K562 (cell line): ENCODE results near the gene TMEM229B. TPM values are rescaled to one million over a fixed set of nuclear protein-coding genes. Genes with fewer than 3 reads are reported as not detected.

Experiments
- E2F4 ChIP-seq: sonication (generic); formaldehyde crosslinking; IDR thresholded peaks from 2 replicates; pipeline ENCODE4 v1.8.0; 2022; ENCODE audit warnings: mild to moderate bottlenecking, low read depth, missing genetic modification reagents
- ETS1 ChIP-seq: conservative IDR thresholded peaks from 2 replicates; pipeline ENCODE4 v1.6.1; 2011; ENCODE audit warnings: low read depth, mild to moderate bottlenecking, low read length; ENCODE audit not compliant: control insufficient read depth
- HDAC3 ChIP-seq: fragments of 450-650 bp; IDR thresholded peaks from 2 replicates; pipeline ENCODE4 v1.6.1; 2018; ENCODE audit warnings: borderline replicate concordance, mild to moderate bottlenecking, moderate library complexity; ENCODE audit not compliant: partially characterized antibody
- IFI16 ChIP-seq: fragments of 250-450 bp; sonication (Bioruptor Pico); IDR thresholded peaks from 2 replicates; pipeline ENCODE4 v2.1.2; 2022; ENCODE audit warnings: mild to moderate bottlenecking, inconsistent platforms
- MBD2 ChIP-seq: sonication (generic); IDR thresholded peaks from 2 replicates; pipeline ENCODE4 v1.6.1; 2016; ENCODE audit warnings: low read depth, borderline replicate concordance
- RBM25 ChIP-seq: fragments of 200-400 bp; formaldehyde crosslinking; IDR thresholded peaks from 2 replicates; pipeline ENCODE4 v1.6.1; 2018; ENCODE audit warnings: low read length, low read depth, moderate library complexity; ENCODE audit not compliant: severe bottlenecking
- ZNF232 ChIP-seq: sonication (generic); formaldehyde crosslinking; IDR thresholded peaks from 2 replicates; pipeline ENCODE4 v1.8.0; 2022; ENCODE audit warnings: mild to moderate bottlenecking, missing genetic modification reagents
- ZSCAN29 ChIP-seq: fragments of 450-650 bp; IDR thresholded peaks from 2 replicates; pipeline ENCODE4 v1.6.1; 2017
- polyA plus RNA-seq, 8 experiments: library from polyadenylated mRNA; depleted of rRNA in 4 of 8; stranded (reverse) in 5 of 8; unstranded in 3 of 8; fragments of >200 nt; fragmentation: Nextera tagmentation in 2 of 8; fragmentation: Illumina TruSeq in 1 of 8; extraction: Ambion mirVana in 2 of 8; extraction: Trizol in 1 of 8; gene quantifications; 2 replicates each; pipeline versions ENCODE4 v1.2.1 to v1.2.3, GENCODE V29; 2011 to 2014; ENCODE audit warnings: inconsistent platforms in 1 of 8, missing spikeins in 1 of 8
- total RNA-seq, 7 experiments: library from RNA; depleted of rRNA in 6 of 7; stranded (reverse); fragments of >200 nt in 6 of 7; fragmentation: Illumina TruSeq in 2 of 7; extraction: Trizol in 2 of 7; gene quantifications; 2 replicates each; pipeline versions ENCODE4 v1.2.1 to v1.2.3, GENCODE V29; 2011 to 2021; ENCODE audit warnings: low replicate concordance in 1 of 7
- TF ChIP-seq, protein P1 (sequence below): fragments of 250-450 bp; sonication (Bioruptor Pico); IDR thresholded peaks from 2 replicates; pipeline ENCODE4 v1.5.0; 2021; ENCODE audit warnings: mild to moderate bottlenecking, moderate library complexity

The TMEM229B gene
- total and polyA plus RNA-seq, 9 of the 15 experiments (the other 6 are each of a cell fraction or from before 2014, with no cell fraction given): not detected

DNA sequence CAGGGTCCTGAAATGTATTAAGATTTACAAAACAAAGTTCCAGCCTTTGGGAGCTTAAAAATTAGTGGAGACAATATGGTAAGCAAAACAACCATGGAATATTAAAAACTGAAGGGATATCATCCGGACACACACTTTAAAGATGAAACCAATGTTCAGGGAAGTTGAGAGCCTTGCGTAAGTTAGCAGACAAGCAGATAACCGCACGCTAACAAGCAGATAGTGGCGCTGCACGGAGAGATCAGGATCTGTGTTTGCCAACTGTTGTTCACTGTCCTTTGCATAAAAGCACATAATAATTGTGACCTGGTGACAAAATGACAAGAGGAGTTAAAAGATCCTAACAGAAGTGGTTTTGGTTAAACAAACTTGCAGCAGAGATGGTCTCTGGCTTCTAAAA, 14.3 kb upstream of the TMEM229B start (continued):
- TF ChIP-seq, protein P1, sequence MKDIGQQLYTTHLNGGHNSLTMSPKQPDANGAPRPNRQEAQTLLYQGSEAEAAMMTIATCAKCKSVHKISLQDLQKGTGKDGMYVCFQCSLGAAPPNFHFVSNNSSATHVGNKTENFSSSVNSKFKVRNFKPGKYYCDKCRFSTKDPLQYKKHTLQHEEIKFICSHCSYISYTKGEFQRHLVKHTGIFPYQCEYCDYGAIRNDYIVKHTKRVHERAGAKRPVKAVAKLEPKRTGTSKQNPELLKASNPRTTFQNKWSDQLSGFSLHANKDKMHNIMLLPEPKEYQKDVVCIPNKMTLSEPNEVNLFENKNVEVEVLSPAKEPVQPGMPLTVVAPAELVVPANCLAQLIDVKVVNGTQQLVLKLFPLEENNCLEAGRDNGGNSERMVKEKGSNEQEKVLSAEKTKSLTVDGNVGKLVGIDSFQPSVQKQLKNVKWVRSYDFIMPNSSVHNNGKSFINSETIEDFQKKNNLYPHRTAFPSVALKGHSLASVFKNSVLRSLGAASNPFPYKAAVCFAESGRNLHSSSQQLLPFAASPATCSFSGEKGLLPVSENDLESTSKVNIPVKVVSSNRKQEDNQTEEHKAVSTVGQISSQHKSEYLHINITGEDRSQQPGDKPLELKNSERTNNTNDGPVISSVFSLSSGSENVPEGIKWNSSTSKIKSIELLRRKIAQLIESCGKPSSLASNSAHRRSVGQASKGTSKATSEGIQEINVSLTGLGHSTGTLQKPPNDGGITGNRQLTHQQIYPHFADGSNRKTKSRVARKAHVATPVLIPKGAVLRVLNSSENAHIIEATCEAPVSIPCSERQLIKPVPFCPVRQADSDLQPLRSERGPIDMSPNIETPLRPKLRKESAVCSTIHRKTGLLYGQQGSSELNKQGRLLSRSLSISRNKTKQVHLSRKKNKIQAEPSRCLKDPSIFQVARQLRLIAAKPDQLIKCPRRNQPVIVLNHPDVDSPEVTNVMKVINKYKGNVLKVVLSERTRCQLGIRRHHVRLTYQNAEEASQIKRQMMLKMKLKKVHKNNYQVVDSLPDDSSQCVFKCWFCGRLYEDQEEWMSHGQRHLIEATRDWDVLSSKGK (CRISPR knock-in tag): no peak
- TF ChIP-seq RBM25 (no peak), ZSCAN29 (no peak), ZNF232 (CRISPR knock-in tag) (no peak), HDAC3 (no peak), MBD2 (no peak), ETS1 (no peak), IFI16 (CRISPR knock-in tag) (no peak), E2F4 (CRISPR knock-in tag) (no peak)
